Measurements from ENCODE around the gene DOLK. TPM values are rescaled to one million over a fixed set of nuclear protein-coding genes. Genes with fewer than 3 reads are reported as not detected.

DOLK gene
- total RNA-seq, 4 donors from 2014 or later, result 6.5 to 11.8 (median 6.6) TPM

DNA sequence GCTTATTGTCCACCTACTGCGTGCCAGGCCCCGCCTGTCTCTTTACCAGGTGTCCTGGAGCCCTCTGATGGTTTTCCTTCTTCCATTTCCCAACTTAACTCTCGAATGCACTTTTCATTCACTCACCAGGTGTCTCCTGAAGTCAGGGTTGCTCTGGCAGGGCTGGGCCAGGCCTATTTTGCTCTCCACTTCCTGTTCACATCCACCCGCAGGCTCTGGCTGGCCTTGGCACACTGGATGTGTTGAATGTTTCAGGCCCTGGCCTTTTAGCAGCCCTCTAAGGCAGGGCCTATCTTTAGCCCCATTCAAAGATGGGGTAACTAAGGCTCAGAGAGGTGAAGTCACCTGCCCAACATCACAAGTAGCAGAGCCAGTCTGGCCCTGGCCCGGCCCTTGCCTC, 49.0 kb downstream of the DOLK start:
- H3K4me1 ChIP-seq, result peaks cover under 1% of the 10 kb centered on the region in 2 donors
- peaks cover 0 to 29% of the 10 kb centered on the region in 2 donors for H3K36me3 ChIP-seq
- peak overlapping the region; percentile 24 to 60 (median 45) for H3K27ac ChIP-seq

DNA sequence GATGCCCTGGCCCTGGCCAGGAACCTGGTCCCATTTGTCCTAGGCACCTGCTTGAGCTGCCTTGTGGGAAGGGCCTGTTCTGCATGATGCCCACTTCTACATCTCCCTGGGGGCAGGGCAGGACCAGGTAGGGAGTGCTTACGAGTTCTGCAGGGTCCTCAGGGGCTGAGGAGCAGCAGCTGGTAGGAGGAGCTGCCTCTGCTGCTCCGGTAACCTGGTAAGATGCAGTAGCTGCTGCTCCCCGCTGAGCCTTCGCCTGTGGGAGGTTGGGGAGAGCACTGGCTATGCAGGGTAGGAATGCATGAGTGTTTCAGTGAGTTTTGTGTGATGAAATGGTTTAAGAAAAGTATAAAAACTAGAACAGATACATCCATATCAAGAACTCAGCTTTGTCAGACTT, 51.8 kb downstream of the DOLK start:
- Histone ChIP-seq H3K9me3 (no peaks in the 10 kb centered on the region), H3K4me1 (peaks cover 19 to 23% of the 10 kb centered on the region in 2 donors), H3K36me3 (peaks cover 0 to 35% of the 10 kb centered on the region in 2 donors), H3K27ac (no peak overlapping the region), H3K27me3 (no peaks in the 10 kb centered on the region), H3K4me3 (no peak overlapping the region)
- ATAC-seq (no peak), DNase-seq (no peak)
- TF ChIP-seq, protein P1, sequence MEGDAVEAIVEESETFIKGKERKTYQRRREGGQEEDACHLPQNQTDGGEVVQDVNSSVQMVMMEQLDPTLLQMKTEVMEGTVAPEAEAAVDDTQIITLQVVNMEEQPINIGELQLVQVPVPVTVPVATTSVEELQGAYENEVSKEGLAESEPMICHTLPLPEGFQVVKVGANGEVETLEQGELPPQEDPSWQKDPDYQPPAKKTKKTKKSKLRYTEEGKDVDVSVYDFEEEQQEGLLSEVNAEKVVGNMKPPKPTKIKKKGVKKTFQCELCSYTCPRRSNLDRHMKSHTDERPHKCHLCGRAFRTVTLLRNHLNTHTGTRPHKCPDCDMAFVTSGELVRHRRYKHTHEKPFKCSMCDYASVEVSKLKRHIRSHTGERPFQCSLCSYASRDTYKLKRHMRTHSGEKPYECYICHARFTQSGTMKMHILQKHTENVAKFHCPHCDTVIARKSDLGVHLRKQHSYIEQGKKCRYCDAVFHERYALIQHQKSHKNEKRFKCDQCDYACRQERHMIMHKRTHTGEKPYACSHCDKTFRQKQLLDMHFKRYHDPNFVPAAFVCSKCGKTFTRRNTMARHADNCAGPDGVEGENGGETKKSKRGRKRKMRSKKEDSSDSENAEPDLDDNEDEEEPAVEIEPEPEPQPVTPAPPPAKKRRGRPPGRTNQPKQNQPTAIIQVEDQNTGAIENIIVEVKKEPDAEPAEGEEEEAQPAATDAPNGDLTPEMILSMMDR (IDR thresholded peaks at IDR 0.05 in 4 of 5, conservative IDR thresholded peaks at IDR 0.05 in 1 of 5), result no peak
- no peak for TF ChIP-seq POLR2A (IDR thresholded peaks at IDR 0.05)
- intact Hi-C loops (cut with DNase I; ENCODE audit: low total_unique reads), result no loop called here
- in situ Hi-C loops (cut with MboI; ENCODE audit: low sequenced_read_pairs in 4 of 4), result no loop called here

More for the DNA sequence above, 49.0 kb downstream of the DOLK start:
- no peak for ATAC-seq
- TF ChIP-seq, protein P1 (IDR thresholded peaks at IDR 0.05 in 4 of 5, conservative IDR thresholded peaks at IDR 0.05 in 1 of 5), result no peak
- TF ChIP-seq POLR2A (IDR thresholded peaks at IDR 0.05), result no peak
- in situ Hi-C loops (cut with MboI; ENCODE audit: low sequenced_read_pairs in 4 of 4), result no loop called here
- H3K9me3 ChIP-seq, result no peaks in the 10 kb centered on the region
- H3K4me3 ChIP-seq, result no peak overlapping the region
- intact Hi-C loops (cut with DNase I; ENCODE audit: low total_unique reads), result no loop called here
- no peaks in the 10 kb centered on the region for H3K27me3 ChIP-seq
- DNase-seq, result no peak

Other genes with a start within 250 kb of the DOLK start
- gene PKN3, start 245.1 kb downstream of the DOLK start, total RNA-seq, result 1 to 10 TPM; 1.4 to 5.2 (median 3.3) TPM
- gene ZDHHC12, start 223.5 kb downstream of the DOLK start, total RNA-seq, result 10 to 100 TPM in 3 of 4 donors, 1 to 10 TPM in 1; 8.9 to 37.3 (median 31.0) TPM
- 100 to 1,000 TPM in 3 of 4 donors, 10 to 100 TPM in 1; 63.6 to 115 (median 105) TPM for gene ZER1, start 175.7 kb downstream of the DOLK start, total RNA-seq
- gene TBC1D13, start 160.3 kb downstream of the DOLK start, total RNA-seq, result 10 to 100 TPM in 2 of 4 donors, 1 to 10 TPM in 2; 7.8 to 14.3 (median 11.3) TPM
- 100 to 1,000 TPM in 3 of 4 donors, 10 to 100 TPM in 1; 58.2 to 212 (median 122) TPM for gene ENDOG, start 129.1 kb downstream of the DOLK start, total RNA-seq
- 10 to 100 TPM; 10.7 to 29.3 (median 14.9) TPM for gene SPOUT1, start 117.8 kb downstream of the DOLK start, total RNA-seq
- gene KYAT1, start 65.7 kb downstream of the DOLK start, total RNA-seq, result 1 to 10 TPM; 4.7 to 7.4 (median 5.8) TPM
- gene LRRC8A, start 65.5 kb downstream of the DOLK start, total RNA-seq, result 10 to 100 TPM; 24.4 to 28.4 (median 27.0) TPM
- 10 to 100 TPM in 3 of 4 donors, 1 to 10 TPM in 1; 9.5 to 39.3 (median 30.3) TPM for gene PHYHD1, start 26.6 kb downstream of the DOLK start, total RNA-seq
- 10 to 100 TPM; 24.7 to 59.7 (median 30.3) TPM for gene NUP188, start 96 bp upstream of the DOLK start, total RNA-seq
- gene SH3GLB2, start 80.7 kb upstream of the DOLK start, total RNA-seq, result 10 to 100 TPM; 33.6 to 55.1 (median 44.1) TPM
- gene MIGA2, start 89.0 kb upstream of the DOLK start, total RNA-seq, result 10 to 100 TPM in 3 of 4 donors, 1 to 10 TPM in 1; 5.8 to 20.6 (median 18.1) TPM
- 1 to 10 TPM; 1.6 to 4.7 (median 2.8) TPM for gene DOLPP1, start 133.5 kb upstream of the DOLK start, total RNA-seq
- 100 to 1,000 TPM; 137 to 167 (median 144) TPM for gene CRAT, start 163.2 kb upstream of the DOLK start, total RNA-seq
- 10 to 100 TPM; 37.6 to 71.6 (median 53.5) TPM for gene PTPA, start 163.8 kb upstream of the DOLK start, total RNA-seq
- gene IER5L, start 230.7 kb upstream of the DOLK start, total RNA-seq, result 1 to 10 TPM in 3 of 4 donors, under 1 TPM in 1; 0.92 to 3.4 (median 2.9) TPM